ENCODE results near the gene WSB1.
A peak's percentile ranks its signal among the peaks of the same experiment; 100 is the strongest.
"Not testable (repeated sequence)": the region's sequence is repeated elsewhere in the genome, so short reads cannot be mapped to it uniquely, and the experiment has no call there.

WSB1 gene, protein sequence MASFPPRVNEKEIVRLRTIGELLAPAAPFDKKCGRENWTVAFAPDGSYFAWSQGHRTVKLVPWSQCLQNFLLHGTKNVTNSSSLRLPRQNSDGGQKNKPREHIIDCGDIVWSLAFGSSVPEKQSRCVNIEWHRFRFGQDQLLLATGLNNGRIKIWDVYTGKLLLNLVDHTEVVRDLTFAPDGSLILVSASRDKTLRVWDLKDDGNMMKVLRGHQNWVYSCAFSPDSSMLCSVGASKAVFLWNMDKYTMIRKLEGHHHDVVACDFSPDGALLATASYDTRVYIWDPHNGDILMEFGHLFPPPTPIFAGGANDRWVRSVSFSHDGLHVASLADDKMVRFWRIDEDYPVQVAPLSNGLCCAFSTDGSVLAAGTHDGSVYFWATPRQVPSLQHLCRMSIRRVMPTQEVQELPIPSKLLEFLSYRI

GRCh38 chr17:27293898-27294688, at the start of gene WSB1:
TSS of gene WSB1 (plus strand) at chr17:27294114. CDS start at chr17:27294396, 282 bp downstream.
- DNase-seq = peak; percentile 85

- DNase-seq = peak; percentile 99
Observed at GRCh38 chr17:27244491-27245223, 49.3 kb upstream of the WSB1 start.

DNA sequence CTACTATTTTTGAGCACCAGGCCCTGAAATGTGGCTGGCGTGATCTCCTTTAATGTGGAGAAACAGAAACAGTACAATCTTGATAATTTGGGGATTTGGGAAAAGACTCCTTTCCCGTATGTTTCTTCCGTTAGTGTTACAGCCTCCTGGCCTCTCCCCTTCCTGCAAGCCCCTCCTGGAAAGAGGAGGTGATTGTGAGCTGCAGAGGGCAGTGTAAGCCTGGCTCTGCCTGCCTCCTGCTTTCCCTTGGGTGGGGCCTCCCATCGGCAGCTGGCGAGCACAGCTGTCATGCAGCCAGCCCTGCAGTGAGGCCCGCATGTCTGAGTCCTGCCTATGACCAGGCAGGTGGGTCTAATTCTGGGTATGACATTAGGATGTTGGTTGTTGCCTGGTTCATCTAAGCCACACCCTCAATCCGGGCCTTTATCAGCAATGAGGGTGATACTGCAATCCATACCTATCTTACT, 48.7 kb upstream of the WSB1 start:
- peak; percentile 95 for DNase-seq

DNA sequence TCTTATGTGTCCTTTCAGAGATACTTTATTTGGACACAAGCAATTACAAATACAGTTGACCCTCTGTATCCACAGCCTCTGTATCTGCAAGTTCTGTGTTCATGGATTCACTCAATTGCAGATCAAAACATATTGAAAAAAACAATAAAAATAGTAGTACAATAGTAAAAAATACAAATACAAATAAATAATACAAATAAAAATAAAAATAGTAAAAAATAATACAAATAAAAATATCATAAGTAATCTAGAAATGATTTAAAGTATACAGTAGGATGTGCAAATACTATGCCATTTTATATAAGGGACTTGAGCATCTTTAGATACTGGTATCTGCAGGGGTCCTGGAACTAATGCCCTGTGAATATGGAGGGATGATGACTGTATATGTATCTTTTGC, 47.4 kb upstream of the WSB1 start:
- no peak for DNase-seq

- DNase-seq = no peak
Observed at GRCh38 chr17:27247071-27247957, 46.6 kb upstream of the WSB1 start.

- DNase-seq = no peak
Observed at GRCh38 chr17:27247958-27248342, 46.0 kb upstream of the WSB1 start.

DNA sequence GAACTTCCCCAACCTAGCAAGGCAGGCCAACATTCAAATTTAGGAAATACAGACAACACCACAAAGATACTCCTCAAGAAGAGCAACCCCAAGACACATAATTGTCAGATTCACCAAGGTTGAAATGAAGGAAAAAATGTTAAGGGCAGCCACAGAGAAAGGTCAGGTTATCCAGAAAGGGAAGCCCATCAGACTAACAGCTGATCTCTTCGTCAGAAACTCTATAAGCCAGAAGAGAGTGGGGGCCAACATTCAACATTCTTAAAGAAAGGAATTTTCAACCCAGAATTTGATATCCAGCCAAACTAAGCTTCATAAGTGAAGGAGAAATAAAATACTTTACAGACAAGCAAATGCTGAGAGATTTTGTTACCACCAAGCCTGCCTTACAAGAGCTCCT, 43.1 kb upstream of the WSB1 start:
- DNase-seq = not testable (repeated sequence)

DNA sequence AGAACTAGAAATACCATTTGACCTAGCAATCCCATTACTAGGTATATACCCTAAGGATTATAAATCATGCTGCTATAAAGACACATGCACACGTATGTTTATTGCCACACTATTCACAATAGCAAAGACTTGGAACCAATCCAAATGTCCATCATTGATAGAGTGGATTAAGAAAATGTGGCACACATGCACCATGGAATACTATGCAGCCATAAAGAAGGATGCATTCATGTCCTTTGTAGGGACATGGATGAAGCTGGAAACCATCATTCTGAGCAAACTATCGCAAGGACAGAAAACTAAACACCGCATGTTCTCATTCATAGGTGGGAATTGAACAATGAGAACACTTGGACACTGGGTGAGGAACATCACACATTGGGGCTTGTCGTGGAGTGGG, 39.1 kb upstream of the WSB1 start:
- not testable (repeated sequence) for DNase-seq

DNA sequence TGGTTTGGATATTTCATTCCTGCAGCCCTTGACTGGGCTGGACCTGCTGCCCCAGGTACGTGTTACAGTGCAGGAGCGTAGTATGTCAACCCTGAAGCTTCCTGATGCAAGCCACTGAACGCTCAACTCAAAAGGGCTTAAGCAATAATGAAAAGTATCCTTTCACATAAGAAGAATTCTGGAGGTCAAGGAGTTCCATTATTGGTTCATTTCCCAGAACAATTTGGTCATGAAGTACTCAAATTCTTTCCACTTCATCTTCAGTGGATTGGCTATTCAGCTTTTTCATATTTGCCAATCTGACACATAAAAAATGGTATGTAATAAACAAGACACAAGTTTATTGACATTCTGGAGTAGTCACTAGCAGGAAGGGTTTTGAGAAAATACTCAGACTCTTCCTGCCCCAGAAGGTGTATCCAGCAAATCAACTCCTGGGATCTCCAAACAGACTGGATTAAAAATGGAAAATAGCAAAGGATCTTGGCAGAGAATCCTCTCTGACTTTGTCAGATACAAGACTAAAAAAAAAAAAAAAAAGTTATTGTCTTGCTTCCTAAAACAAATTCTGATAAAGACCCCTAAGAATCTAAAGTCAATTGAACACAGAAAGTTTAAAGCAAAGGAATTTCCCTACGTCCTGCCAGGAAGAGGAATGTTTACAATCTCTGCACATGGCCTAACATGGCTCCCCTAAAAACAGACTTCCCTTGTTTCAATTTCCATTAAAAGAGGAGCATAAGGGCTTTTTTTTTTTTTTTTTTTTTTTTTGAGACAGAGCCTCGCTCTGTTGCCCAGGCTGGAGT, 37.5 kb upstream of the WSB1 start:
- DNase-seq = no peak

GRCh38 chr17:27257031-27257357, 36.9 kb upstream of the WSB1 start:
- DNase-seq = no peak

GRCh38 chr17:27259356-27259755, 34.6 kb upstream of the WSB1 start:
- peak; percentile 50 for DNase-seq

- DNase-seq = no peak
Observed at GRCh38 chr17:27263386-27263785, 30.5 kb upstream of the WSB1 start.

GRCh38 chr17:27264068-27264812, 29.7 kb upstream of the WSB1 start:
- DNase-seq = peak; percentile 85

DNA sequence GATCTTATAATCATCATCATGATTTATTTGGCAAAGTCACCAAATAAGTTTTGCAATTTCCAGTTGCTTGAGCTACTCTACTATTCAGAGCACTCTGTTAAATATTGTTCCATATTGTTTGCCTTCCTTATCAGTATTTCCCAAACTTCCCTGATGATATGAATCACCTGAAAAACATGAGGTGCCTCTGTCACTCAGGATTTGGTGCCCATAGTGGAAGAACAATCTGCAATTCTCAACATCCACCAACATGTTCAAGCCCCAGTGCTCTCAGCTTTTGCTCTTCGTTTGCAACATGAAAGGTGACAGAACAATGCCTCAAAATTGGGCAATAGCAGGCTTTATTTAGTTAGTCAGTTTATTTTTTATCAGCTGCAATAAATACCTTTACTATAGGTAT, 28.6 kb upstream of the WSB1 start:
- no peak for DNase-seq

GRCh38 chr17:27266228-27266627, 27.7 kb upstream of the WSB1 start:
- no peak for DNase-seq

GRCh38 chr17:27268394-27269085, 25.4 kb upstream of the WSB1 start:
- no peak for DNase-seq

GRCh38 chr17:27269201-27269600, 24.7 kb upstream of the WSB1 start:
- no peak for DNase-seq

DNA sequence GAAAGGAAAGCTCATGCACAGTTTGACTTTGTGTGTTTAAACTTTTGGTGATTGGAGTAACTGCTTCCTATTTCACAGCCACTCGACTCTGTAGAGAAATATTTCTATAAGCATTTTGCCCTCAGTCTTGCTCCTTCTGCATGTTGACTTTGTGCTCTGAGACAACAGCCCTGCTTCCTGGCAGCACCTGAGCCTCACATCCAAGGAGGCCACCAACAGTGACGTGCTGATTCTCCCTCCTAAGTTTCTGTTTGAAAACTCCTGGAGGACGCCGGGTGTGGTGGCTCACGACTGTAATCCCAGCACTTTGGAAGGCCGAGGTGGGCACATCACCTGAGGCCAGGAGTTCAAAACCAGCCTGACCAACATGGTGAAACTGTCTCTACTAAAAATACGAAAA, 23.9 kb upstream of the WSB1 start:
- DNase-seq = no peak

DNA sequence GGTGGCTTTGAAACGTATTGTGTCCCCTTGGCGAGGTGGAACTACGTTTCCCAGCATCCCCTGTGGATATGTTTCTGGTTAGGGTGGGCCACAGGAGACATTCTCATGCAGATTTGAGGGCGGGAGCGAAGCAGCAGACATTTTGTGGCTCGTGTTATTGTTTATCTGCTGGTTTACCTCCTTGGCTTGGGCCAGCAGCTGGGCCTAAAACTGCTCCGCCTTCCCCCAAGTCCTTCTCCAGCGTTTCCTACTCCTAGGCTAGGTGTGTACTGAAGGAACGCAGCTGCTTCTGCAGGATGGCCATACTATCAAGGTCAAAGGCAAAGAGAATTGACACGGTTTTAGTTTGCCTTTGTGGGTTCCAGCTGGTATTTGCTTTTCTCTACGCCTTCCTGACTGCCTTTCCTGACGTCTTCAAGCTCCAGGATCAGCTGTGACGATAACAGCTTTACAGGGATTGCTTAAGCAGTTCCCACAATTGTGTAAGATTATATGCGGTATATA, 17.2 kb upstream of the WSB1 start:
- DNase-seq = peak; percentile 69

DNA sequence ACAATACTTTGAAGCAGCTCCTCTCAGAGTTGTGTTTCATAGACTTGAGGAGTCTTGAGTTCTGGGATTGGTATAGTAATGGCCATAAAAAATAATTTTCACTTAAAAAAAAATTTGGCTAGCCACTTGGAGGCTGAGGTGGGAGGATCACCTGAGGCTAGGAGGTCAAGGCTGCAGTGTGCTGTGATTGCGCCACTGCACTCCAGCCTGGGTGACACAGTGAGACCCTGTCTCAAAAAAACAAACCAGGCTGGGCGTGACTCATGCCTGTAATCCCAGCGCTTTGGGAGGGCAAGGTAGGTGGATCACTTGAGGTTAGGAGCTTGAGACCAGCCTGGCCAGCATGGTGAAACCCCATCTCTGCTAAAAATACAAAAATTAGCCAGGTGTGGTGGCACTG, 14.8 kb upstream of the WSB1 start:
- DNase-seq = not testable (repeated sequence)

Data from MV-4-11 (cell line).